ENCODE data around the gene SUCLG2.

DNA sequence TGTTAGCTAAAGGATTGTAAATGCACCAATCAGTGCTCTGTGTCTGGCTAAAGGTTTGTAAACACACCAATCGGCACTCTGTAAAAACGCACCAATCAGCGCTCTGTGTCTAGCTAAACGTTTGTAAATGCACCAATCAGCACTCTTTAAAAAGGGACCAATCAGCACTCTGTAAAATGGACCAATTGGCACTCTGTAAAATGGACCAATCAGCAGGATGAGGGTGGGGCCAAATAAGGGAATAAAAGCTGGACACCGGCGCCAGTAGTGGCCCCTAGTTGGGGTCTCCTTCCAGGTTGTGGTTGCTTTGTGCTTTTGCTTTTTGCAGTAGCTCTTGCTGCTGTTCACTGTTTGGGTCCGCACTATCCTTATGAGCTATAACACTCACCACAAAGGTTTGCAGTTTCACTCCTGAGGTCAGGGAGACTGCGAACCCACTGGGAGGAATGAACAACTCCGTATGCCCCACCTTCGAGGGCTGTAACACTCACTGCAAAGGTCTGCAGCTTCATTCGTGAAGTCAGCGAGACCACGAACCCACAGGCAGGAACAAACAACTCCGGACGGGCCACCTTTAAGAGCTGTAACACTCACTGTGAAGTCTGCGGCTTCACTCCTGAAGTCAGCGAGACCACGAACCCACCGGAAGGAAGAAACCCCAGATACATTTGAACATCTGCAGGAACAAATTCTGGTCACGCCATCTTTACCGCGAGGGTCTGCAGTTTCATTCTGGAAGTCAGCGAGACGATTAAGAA lies 1.1 kb upstream of the SUCLG2 start:
- TF ChIP-seq EZH2 (IDR thresholded peaks at IDR 0.05; ENCODE audit: low read length) (no peak), CTCF (optimal IDR thresholded peaks at IDR 0.05 in 1 of 3, IDR thresholded peaks at IDR 0.05 in 1 of 3, conservative IDR thresholded peaks at IDR 0.05 in 1 of 3; ENCODE audit: extremely low read depth in 1 of 3, insufficient read depth in 2 of 3, low read length in 3 of 3) (no peak)
